Esophagus squamous epithelium (tissue), 4 donors: Measurements from ENCODE around the gene SPTLC3.

Source experiments
- POLR2A ChIP-seq, 4 donors: fragments of 450-650 bp; IDR thresholded peaks; one replicate each; pipeline ENCODE4 v1.6.1; 2017; ENCODE audit warnings: antibody characterized with exemption in 4 of 4, mild to moderate bottlenecking in 4 of 4, moderate library complexity in 3 of 4
- TF ChIP-seq, protein P1 (sequence below), 6 experiments: fragments of 450-650 bp in 4 of 6; fragments of 200-600 bp in 2 of 6; sonication (generic) in 2 of 6; IDR thresholded peaks; one replicate each; pipeline ENCODE4 v1.5.1; 2016 to 2019; ENCODE audit warnings: antibody characterized with exemption in 6 of 6, mild to moderate bottlenecking in 4 of 6, moderate library complexity in 4 of 6

- TF ChIP-seq POLR2A (IDR thresholded peaks at IDR 0.05): no peak
- TF ChIP-seq, protein P1, sequence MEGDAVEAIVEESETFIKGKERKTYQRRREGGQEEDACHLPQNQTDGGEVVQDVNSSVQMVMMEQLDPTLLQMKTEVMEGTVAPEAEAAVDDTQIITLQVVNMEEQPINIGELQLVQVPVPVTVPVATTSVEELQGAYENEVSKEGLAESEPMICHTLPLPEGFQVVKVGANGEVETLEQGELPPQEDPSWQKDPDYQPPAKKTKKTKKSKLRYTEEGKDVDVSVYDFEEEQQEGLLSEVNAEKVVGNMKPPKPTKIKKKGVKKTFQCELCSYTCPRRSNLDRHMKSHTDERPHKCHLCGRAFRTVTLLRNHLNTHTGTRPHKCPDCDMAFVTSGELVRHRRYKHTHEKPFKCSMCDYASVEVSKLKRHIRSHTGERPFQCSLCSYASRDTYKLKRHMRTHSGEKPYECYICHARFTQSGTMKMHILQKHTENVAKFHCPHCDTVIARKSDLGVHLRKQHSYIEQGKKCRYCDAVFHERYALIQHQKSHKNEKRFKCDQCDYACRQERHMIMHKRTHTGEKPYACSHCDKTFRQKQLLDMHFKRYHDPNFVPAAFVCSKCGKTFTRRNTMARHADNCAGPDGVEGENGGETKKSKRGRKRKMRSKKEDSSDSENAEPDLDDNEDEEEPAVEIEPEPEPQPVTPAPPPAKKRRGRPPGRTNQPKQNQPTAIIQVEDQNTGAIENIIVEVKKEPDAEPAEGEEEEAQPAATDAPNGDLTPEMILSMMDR (IDR thresholded peaks at IDR 0.05): no peak
Observed at GRCh38 chr20:13147971-13148370, 139.2 kb downstream of the SPTLC3 start.
